Suprapubic skin (tissue), 4 donors: ENCODE data around the gene PTK6. TPM values are rescaled to one million over a fixed set of nuclear protein-coding genes. Genes with fewer than 3 reads are reported as not detected.

ENCODE experiments used
- DNase-seq, 2 donors: peaks; one replicate each; pipeline ENCODE4 v3.0.0-alpha.2; 2019; ENCODE audit warnings: low spot score in 2 of 2
- H3K27ac ChIP-seq: fragments of 200-600 bp; sonication (generic); one replicate; pipeline ENCODE4 v1.5.1; 2019
- H3K27me3 ChIP-seq: fragments of 200-600 bp; sonication (generic); one replicate; pipeline ENCODE4 v1.5.1; 2019
- H3K36me3 ChIP-seq: fragments of 200-600 bp; sonication (generic); one replicate; pipeline ENCODE4 v1.5.1; 2019
- H3K4me1 ChIP-seq: fragments of 200-600 bp; sonication (generic); one replicate; pipeline ENCODE4 v1.5.1; 2019
- H3K4me3 ChIP-seq: fragments of 200-600 bp; sonication (generic); one replicate; pipeline ENCODE4 v1.5.1; 2019; ENCODE audit warnings: mild to moderate bottlenecking
- H3K9me3 ChIP-seq: fragments of 200-600 bp; sonication (generic); one replicate; pipeline ENCODE4 v1.5.1; 2019
- CTCF ChIP-seq, 2 donors: fragments of 200-600 bp in 1 of 2; fragments of 450-650 bp in 1 of 2; sonication (generic) in 1 of 2; IDR thresholded peaks; one replicate each; pipeline ENCODE4 v1.5.1; 2016 to 2019; ENCODE audit warnings: antibody characterized with exemption in 2 of 2, mild to moderate bottlenecking in 1 of 2, moderate library complexity in 1 of 2
- EP300 ChIP-seq: sonication (generic); formaldehyde crosslinking; IDR thresholded peaks from one replicate; pipeline ENCODE4 v1.6.1; 2017; ENCODE audit warnings: antibody characterized with exemption
- POLR2A ChIP-seq, 2 donors: fragments of 450-650 bp; IDR thresholded peaks; one replicate each; pipeline ENCODE4 v1.6.1; 2017; ENCODE audit warnings: antibody characterized with exemption in 2 of 2, mild to moderate bottlenecking in 2 of 2, moderate library complexity in 2 of 2
- POLR2AphosphoS5 ChIP-seq, 3 donors: sonication (generic); formaldehyde crosslinking; IDR thresholded peaks; one replicate each; pipeline ENCODE4 v1.6.1; 2017; ENCODE audit warnings: antibody characterized with exemption in 3 of 3
- WGBS: methylation state at CpG from one replicate; pipeline ENCODE4 v1.1.5; 2018; 5-methylcytosine and 5-hydroxymethylcytosine counted together
- total RNA-seq, 4 donors: library from RNA; depleted of rRNA; stranded (reverse); fragments of >200 nt; gene quantifications; one replicate each; pipeline ENCODE4 v1.1.0, GENCODE V29; 2016

PTK6 gene
- total RNA-seq, 4 donors from 2014 or later: 58.0 to 70.6 (median 65.6) TPM

GRCh38 chr20:63530788-63531160 lies 6.4 kb downstream of the PTK6 start:
- Histone ChIP-seq H3K4me1 (peaks cover 25% of the 10 kb centered on the region), H3K27ac (no peak overlapping the region), H3K4me3 (no peak overlapping the region), H3K36me3 (no peaks in the 10 kb centered on the region), H3K27me3 (peaks cover 7% of the 10 kb centered on the region), H3K9me3 (no peaks in the 10 kb centered on the region)
- no peak for TF ChIP-seq CTCF (IDR thresholded peaks at IDR 0.05)
- no peak for TF ChIP-seq POLR2A (IDR thresholded peaks at IDR 0.05)
- TF ChIP-seq EP300: no peak
- no peak for TF ChIP-seq POLR2AphosphoS5 (IDR thresholded peaks at IDR 0.05)
- 68% methylated on average over 10 of the region's 14 CpGs for WGBS
- peak in 1 of 2 donors; percentile 54 for DNase-seq

- Histone ChIP-seq H3K27me3 (peaks cover 3% of the 10 kb centered on the region), H3K9me3 (no peaks in the 10 kb centered on the region), H3K36me3 (no peaks in the 10 kb centered on the region), H3K4me1 (peaks cover 20% of the 10 kb centered on the region), H3K4me3 (no peak overlapping the region), H3K27ac (no peak overlapping the region)
- peak in 1 of 2 donors; percentile 64 for DNase-seq
- TF ChIP-seq POLR2AphosphoS5 (IDR thresholded peaks at IDR 0.05): no peak
- no peak for TF ChIP-seq EP300
- no peak for TF ChIP-seq CTCF (IDR thresholded peaks at IDR 0.05)
- no peak for TF ChIP-seq POLR2A (IDR thresholded peaks at IDR 0.05)
- 78% methylated on average over 13 of the region's 39 CpGs for WGBS
These were observed 7.1 kb downstream of the PTK6 start for GRCh38 chr20:63529861-63530787.

GRCh38 chr20:63529180-63529860 lies 7.9 kb downstream of the PTK6 start:
- no peaks in the 10 kb centered on the region for H3K9me3 ChIP-seq
- no peak overlapping the region for H3K4me3 ChIP-seq
- TF ChIP-seq EP300 (no peak), POLR2AphosphoS5 (IDR thresholded peaks at IDR 0.05) (no peak), POLR2A (IDR thresholded peaks at IDR 0.05) (no peak), CTCF (IDR thresholded peaks at IDR 0.05) (no peak)
- 78% methylated on average over 10 of the region's 27 CpGs for WGBS
- H3K27ac ChIP-seq: no peak overlapping the region
- H3K27me3 ChIP-seq: peaks cover under 1% of the 10 kb centered on the region
- peak in 1 of 2 donors; percentile 62 for DNase-seq
- H3K4me1 ChIP-seq: peaks cover 12% of the 10 kb centered on the region
- H3K36me3 ChIP-seq: no peaks in the 10 kb centered on the region

- 81% methylated on average over 9 of the region's 9 CpGs for WGBS
- no peak for DNase-seq
- TF ChIP-seq POLR2A (IDR thresholded peaks at IDR 0.05) (no peak), EP300 (no peak), CTCF (IDR thresholded peaks at IDR 0.05) (no peak), POLR2AphosphoS5 (IDR thresholded peaks at IDR 0.05) (no peak)
These were observed 10.0 kb downstream of the PTK6 start for GRCh38 chr20:63527184-63527583.

GRCh38 chr20:63525971-63526370 lies 11.2 kb downstream of the PTK6 start:
- Histone ChIP-seq H3K4me3 (no peak overlapping the region), H3K9me3 (no peaks in the 10 kb centered on the region), H3K36me3 (peaks cover 18% of the 10 kb centered on the region), H3K27ac (no peak overlapping the region), H3K4me1 (peaks cover 20% of the 10 kb centered on the region), H3K27me3 (no peaks in the 10 kb centered on the region)
- 32% methylated on average over 2 of the region's 2 CpGs for WGBS
- TF ChIP-seq POLR2A (IDR thresholded peaks at IDR 0.05): no peak
- TF ChIP-seq EP300: no peak
- TF ChIP-seq CTCF (IDR thresholded peaks at IDR 0.05): no peak
- TF ChIP-seq POLR2AphosphoS5 (IDR thresholded peaks at IDR 0.05): no peak
- no peak for DNase-seq

More at GRCh38 chr20:63527184-63527583, 10.0 kb downstream of the PTK6 start:
- Histone ChIP-seq H3K4me3 (no peak overlapping the region), H3K36me3 (peaks cover 15% of the 10 kb centered on the region), H3K27me3 (no peaks in the 10 kb centered on the region), H3K4me1 (peaks cover 9% of the 10 kb centered on the region), H3K27ac (no peak overlapping the region), H3K9me3 (no peaks in the 10 kb centered on the region)
